ENCODE measurements around the gene ANKRD13C. TPM values are rescaled to one million over a fixed set of nuclear protein-coding genes. Genes with fewer than 3 reads are reported as not detected.

The ANKRD13C gene
- total and polyA plus RNA-seq, 10 donors = 7.4 to 27.7 (median 20.7) TPM

DNA sequence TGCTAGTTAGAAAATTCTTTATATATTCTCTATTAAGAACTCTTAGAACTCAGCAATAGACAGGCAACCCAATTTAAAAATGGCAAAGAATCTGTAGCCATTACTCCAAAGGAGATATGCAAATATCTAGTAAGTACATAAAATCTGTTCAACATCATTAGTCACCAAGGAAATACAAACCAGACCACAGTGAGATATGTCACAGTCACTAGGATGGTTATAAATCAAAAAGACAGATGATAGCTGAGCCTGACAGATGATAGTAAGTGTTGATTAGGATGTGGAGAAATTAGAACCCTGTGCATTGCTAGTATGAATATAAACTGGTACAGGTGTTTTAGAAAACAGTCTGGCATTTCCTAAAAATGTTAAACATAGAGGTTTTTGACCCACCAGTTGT lies 106.8 kb downstream of the ANKRD13C start:
- no peak overlapping the region for H3K27ac ChIP-seq
- TF ChIP-seq POLR2A (IDR thresholded peaks at IDR 0.05) = no peak
- TF ChIP-seq, protein P1, sequence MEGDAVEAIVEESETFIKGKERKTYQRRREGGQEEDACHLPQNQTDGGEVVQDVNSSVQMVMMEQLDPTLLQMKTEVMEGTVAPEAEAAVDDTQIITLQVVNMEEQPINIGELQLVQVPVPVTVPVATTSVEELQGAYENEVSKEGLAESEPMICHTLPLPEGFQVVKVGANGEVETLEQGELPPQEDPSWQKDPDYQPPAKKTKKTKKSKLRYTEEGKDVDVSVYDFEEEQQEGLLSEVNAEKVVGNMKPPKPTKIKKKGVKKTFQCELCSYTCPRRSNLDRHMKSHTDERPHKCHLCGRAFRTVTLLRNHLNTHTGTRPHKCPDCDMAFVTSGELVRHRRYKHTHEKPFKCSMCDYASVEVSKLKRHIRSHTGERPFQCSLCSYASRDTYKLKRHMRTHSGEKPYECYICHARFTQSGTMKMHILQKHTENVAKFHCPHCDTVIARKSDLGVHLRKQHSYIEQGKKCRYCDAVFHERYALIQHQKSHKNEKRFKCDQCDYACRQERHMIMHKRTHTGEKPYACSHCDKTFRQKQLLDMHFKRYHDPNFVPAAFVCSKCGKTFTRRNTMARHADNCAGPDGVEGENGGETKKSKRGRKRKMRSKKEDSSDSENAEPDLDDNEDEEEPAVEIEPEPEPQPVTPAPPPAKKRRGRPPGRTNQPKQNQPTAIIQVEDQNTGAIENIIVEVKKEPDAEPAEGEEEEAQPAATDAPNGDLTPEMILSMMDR (IDR thresholded peaks at IDR 0.05 in 8 of 11, conservative IDR thresholded peaks at IDR 0.05 in 3 of 11) = no peak
- TF ChIP-seq POLR2AphosphoS5 (IDR thresholded peaks at IDR 0.05) = no peak
- no peaks in the 10 kb centered on the region for H3K27me3 ChIP-seq (replicated peaks in 1 of 7)
- intact Hi-C loops (cut with DNase I; ENCODE audit: low total_unique reads) = loop anchor here (10.0 kb wide), 1 partner anchor 817 kb away; no protein-coding TSS in a partner anchor
- peaks cover 4 to 100% (median 92%) of the 10 kb centered on the region in 6 donors for H3K36me3 ChIP-seq
- DNase-seq = no peak
- H3K4me1 ChIP-seq = no peaks in the 10 kb centered on the region
- no peaks in the 10 kb centered on the region for H3K9me3 ChIP-seq
- no peak overlapping the region for H3K4me3 ChIP-seq

DNA sequence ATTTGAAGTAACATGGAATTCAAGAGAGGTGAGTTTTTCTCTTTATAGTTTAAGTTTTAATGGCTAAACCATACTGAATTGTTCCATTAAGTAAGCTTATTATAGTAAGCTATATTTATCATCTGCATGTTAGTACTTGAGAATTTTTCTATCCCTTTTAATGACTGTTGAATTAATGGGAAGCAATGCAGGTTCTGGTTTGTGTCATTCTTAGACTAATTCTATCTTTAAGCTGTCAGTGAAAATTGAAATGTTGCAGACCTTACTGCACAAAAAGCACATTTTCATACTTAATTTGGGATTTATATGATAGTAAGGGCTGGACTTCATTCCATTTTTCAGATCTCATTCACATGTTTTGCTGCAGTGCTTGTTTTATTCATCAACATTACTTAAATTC lies 107.4 kb downstream of the ANKRD13C start:
- DNase-seq = no peak
- intact Hi-C loops (cut with DNase I; ENCODE audit: low total_unique reads) = loop anchor here (10.0 kb wide), 1 partner anchor 818 kb away; no protein-coding TSS in a partner anchor
- Histone ChIP-seq H3K4me3 (no peak overlapping the region), H3K9me3 (no peaks in the 10 kb centered on the region), H3K27ac (no peak overlapping the region), H3K27me3 (replicated peaks in 1 of 7) (no peaks in the 10 kb centered on the region), H3K36me3 (peaks cover 4 to 100% (median 96%) of the 10 kb centered on the region in 6 donors), H3K4me1 (no peaks in the 10 kb centered on the region)
- TF ChIP-seq POLR2AphosphoS5 (IDR thresholded peaks at IDR 0.05) = no peak
- TF ChIP-seq, protein P1 (IDR thresholded peaks at IDR 0.05 in 8 of 11, conservative IDR thresholded peaks at IDR 0.05 in 3 of 11) = no peak
- no peak for TF ChIP-seq POLR2A (IDR thresholded peaks at IDR 0.05)

DNA sequence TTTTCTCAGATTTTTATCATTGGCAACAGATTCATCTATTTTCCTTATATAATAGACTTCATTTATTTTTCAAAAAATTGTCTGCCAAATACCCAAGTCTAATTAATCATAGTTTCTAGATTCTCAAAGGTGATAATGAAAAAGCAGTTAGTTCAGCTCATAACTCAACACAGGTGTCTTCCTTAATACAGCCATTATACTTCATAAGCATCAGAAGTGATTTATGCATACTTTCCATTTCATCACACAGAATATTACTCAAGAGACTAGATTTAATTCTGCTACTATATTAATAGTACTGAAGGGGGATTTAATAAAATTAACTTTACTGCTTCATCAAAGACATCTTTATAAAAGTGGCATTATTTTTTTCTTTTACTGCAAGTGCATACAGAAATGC lies 114.6 kb downstream of the ANKRD13C start:
- Histone ChIP-seq H3K27ac (no peak overlapping the region), H3K4me3 (no peak overlapping the region), H3K9me3 (no peaks in the 10 kb centered on the region), H3K36me3 (peaks cover 5 to 100% (median 96%) of the 10 kb centered on the region in 6 donors), H3K4me1 (no peaks in the 10 kb centered on the region), H3K27me3 (replicated peaks in 1 of 7) (no peaks in the 10 kb centered on the region)
- intact Hi-C loops (cut with DNase I; ENCODE audit: low total_unique reads) = loop anchor here (10.0 kb wide), 1 partner anchor 825 kb away; no protein-coding TSS in a partner anchor
- TF ChIP-seq POLR2A (IDR thresholded peaks at IDR 0.05) (no peak), POLR2AphosphoS5 (IDR thresholded peaks at IDR 0.05) (no peak)
- TF ChIP-seq, protein P1 (IDR thresholded peaks at IDR 0.05 in 8 of 11, conservative IDR thresholded peaks at IDR 0.05 in 3 of 11) = no peak
- DNase-seq = no peak

DNA sequence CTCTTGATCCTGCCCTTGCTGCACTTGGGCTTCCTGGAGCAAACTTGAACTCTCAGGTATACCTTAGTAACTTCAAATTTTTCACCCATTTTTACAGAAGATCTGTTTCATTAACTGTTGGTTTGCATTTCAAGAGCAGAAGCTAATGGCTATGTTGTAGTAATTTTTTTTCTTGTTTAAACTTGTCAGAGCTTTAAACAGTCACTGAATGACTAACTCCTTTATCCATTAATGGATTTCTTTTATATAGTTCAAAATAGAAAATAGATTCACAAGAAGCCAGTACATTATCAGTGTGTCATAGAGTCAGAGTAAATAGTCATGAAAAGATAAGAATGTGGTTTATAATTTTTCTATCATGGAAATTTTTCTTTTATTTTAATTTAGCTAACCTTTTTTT lies 119.8 kb downstream of the ANKRD13C start:
- H3K36me3 ChIP-seq = peaks cover 5 to 100% (median 97%) of the 10 kb centered on the region in 6 donors
- H3K27ac ChIP-seq = no peak overlapping the region
- H3K4me1 ChIP-seq = peaks cover 0 to 11% (median 0%) of the 10 kb centered on the region in 6 donors
- DNase-seq = no peak
- H3K4me3 ChIP-seq = no peak overlapping the region
- H3K27me3 ChIP-seq (replicated peaks in 1 of 7) = no peaks in the 10 kb centered on the region
- H3K9me3 ChIP-seq = no peaks in the 10 kb centered on the region
- intact Hi-C loops (cut with DNase I; ENCODE audit: low total_unique reads) = no loop called here
- TF ChIP-seq, protein P1 (IDR thresholded peaks at IDR 0.05 in 8 of 11, conservative IDR thresholded peaks at IDR 0.05 in 3 of 11) = no peak
- TF ChIP-seq POLR2AphosphoS5 (IDR thresholded peaks at IDR 0.05) (no peak), POLR2A (IDR thresholded peaks at IDR 0.05) (no peak)

Data from spleen (tissue), 11 donors.